ENCODE data around the gene TTC31. TPM values are rescaled to one million over a fixed set of nuclear protein-coding genes. Genes with fewer than 3 reads are reported as not detected.

Gene TTC31
- total RNA-seq, 1 experiment from 2014 or later = 26.2 TPM

DNA sequence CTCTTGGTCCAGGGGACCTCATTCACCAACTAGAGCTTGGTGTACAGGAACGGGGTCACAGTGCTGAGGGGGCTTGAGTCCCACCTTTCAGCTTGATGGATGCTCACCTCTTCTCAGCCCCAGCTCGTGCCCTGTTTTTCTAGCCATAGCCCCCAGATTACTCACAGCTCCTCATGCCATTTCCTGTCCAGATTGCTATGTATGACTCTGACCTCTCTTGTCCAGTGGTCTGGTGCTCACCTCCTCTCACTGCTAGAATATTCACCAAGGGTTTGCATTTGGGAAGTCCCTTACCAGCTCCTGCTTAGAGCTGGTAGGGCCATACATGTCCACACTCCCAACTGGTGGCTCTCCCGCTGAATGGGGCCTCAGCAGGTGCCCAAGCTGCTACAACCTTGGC lies 10.7 kb downstream of the TTC31 start:
- Mint-ChIP-seq H3K36me3 (ENCODE audit: insufficient read depth, unreplicated experiment) (peaks cover 23% of the 10 kb centered on the region), H3K27ac (ENCODE audit: unreplicated experiment) (no peak overlapping the region), H3K27me3 (ENCODE audit: unreplicated experiment) (peaks cover 9% of the 10 kb centered on the region), H3K9me3 (ENCODE audit: low read depth, unreplicated experiment) (no peaks in the 10 kb centered on the region), H3K4me3 (ENCODE audit: low read depth, unreplicated experiment) (no peak overlapping the region), H3K4me1 (ENCODE audit: low read depth, unreplicated experiment) (peaks cover 16% of the 10 kb centered on the region)
- intact Hi-C loops (cut with micrococcal nuclease; ENCODE audit: unreplicated experiment) = no loop called here
- DNase-seq = no peak
- CTCF ChIA-PET = no interaction called here
- no peak for TF ChIP-seq CTCF (IDR thresholded peaks at IDR 0.05; ENCODE audit: unreplicated experiment)
- no TSS peak for BruUV-seq (replicated peaks)

- no peaks in the 10 kb centered on the region for H3K9me3 Mint-ChIP-seq (ENCODE audit: low read depth, unreplicated experiment)
- DNase-seq = no peak
- H3K4me1 Mint-ChIP-seq (ENCODE audit: low read depth, unreplicated experiment) = peaks cover 11% of the 10 kb centered on the region
- CTCF ChIA-PET = no interaction called here
- H3K27ac Mint-ChIP-seq (ENCODE audit: unreplicated experiment) = no peak overlapping the region
- peaks cover 15% of the 10 kb centered on the region for H3K27me3 Mint-ChIP-seq (ENCODE audit: unreplicated experiment)
- BruUV-seq (replicated peaks) = no TSS peak
- intact Hi-C loops (cut with micrococcal nuclease; ENCODE audit: unreplicated experiment) = no loop called here
- peaks cover 30% of the 10 kb centered on the region for H3K36me3 Mint-ChIP-seq (ENCODE audit: insufficient read depth, unreplicated experiment)
- H3K4me3 Mint-ChIP-seq (ENCODE audit: low read depth, unreplicated experiment) = no peak overlapping the region
- no peak for TF ChIP-seq CTCF (IDR thresholded peaks at IDR 0.05; ENCODE audit: unreplicated experiment)
Measured at GRCh38 chr2:74495440-74495839, 12.6 kb downstream of the TTC31 start.

DNA sequence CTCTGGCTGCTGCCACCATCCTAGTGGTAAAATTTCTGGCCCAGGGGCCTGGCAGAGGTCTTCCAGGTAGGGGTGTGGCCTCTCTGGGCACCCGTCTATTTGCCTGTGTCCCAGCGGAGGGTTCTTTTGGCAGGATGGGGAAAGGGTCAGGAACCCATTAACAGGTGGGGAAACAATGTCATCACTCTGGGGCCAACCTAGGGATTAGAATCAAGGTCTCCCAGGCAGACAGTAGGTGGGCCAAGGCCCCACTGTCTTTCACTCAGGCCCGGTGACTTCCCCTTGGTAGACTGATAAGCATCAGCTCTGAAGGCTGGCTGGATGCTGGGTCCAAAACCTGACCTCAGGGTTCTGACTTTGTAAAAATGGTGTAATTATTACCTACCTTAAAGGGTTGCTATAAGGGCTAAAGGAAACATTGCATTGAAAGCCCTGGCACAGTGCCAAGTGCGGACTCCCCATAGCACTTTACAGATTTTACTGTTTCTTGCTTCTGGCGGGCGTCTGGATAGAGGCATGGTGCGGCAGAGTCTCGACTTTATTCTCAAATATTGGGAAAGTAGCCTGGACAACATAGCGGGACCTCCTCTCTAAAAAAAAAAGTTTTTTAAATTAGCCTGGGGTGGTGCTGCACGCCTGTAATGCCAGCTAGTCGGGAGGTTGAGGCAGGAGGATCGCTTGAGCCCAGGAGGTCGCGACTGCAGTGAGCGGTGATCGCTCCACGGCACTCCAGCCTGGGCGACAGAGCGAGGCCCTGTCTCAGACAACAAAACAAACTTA lies 14.3 kb downstream of the TTC31 start:
- H3K27me3 Mint-ChIP-seq (ENCODE audit: unreplicated experiment) = peaks cover 15% of the 10 kb centered on the region
- peaks cover 24% of the 10 kb centered on the region for H3K4me1 Mint-ChIP-seq (ENCODE audit: low read depth, unreplicated experiment)
- no TSS peak for BruUV-seq (replicated peaks)
- no peak for TF ChIP-seq CTCF (IDR thresholded peaks at IDR 0.05; ENCODE audit: unreplicated experiment)
- H3K4me3 Mint-ChIP-seq (ENCODE audit: low read depth, unreplicated experiment) = peak overlapping the region; percentile 58
- peaks cover 36% of the 10 kb centered on the region for H3K36me3 Mint-ChIP-seq (ENCODE audit: insufficient read depth, unreplicated experiment)
- no peak for DNase-seq
- intact Hi-C loops (cut with micrococcal nuclease; ENCODE audit: unreplicated experiment) = no loop called here
- CTCF ChIA-PET = interaction anchor here (0.6 kb wide), 1 partner anchor 17 kb away, joined by 8 read pairs; no protein-coding TSS in a partner anchor
- no peak overlapping the region for H3K27ac Mint-ChIP-seq (ENCODE audit: unreplicated experiment)
- H3K9me3 Mint-ChIP-seq (ENCODE audit: low read depth, unreplicated experiment) = no peaks in the 10 kb centered on the region

DNA sequence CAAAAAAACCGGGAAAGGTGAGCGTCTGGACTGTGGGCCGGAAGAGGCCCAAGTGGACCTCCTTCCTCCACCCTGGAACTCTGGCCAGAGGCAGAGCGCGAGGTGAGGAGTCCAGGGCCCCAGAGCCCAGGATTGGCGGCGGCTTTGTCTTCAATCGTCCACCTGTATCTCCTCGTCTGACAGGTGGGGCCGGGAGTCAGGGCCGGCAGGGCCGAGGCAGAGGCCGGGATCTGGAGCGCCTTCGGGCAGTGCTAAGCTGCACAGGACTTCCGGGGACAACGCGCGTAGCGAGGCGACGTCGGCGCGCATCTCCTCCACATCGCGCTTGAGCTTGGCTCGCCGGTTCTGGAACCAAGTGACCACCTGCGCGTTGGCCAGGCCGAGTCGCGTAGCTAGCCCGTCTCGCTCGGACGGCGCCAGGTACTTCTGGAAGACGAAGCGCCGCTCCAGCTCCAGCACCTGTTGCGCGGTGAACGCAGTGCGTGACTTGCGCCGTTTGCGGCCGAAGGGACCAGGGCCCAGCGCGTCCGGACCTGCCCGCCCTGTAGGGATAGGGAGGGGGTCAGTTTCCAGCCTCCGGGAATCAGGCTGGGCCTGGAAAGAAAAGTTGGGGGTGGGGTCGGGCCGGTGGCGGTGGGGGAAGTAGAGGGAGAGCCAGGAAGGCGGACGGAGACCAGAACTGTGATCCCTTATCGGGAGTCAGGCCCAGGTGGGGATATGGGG lies 15.1 kb downstream of the TTC31 start:
- intact Hi-C loops (cut with micrococcal nuclease; ENCODE audit: unreplicated experiment) = no loop called here
- peaks cover 26% of the 10 kb centered on the region for H3K4me1 Mint-ChIP-seq (ENCODE audit: low read depth, unreplicated experiment)
- peak; percentile 28 for DNase-seq
- H3K4me3 Mint-ChIP-seq (ENCODE audit: low read depth, unreplicated experiment) = peak overlapping the region; percentile 58
- no TSS peak for BruUV-seq (replicated peaks)
- H3K36me3 Mint-ChIP-seq (ENCODE audit: insufficient read depth, unreplicated experiment) = peaks cover 36% of the 10 kb centered on the region
- TF ChIP-seq CTCF (IDR thresholded peaks at IDR 0.05; ENCODE audit: unreplicated experiment) = no peak
- H3K27me3 Mint-ChIP-seq (ENCODE audit: unreplicated experiment) = peaks cover 15% of the 10 kb centered on the region
- peak overlapping the region; percentile 33 for H3K27ac Mint-ChIP-seq (ENCODE audit: unreplicated experiment)
- no peaks in the 10 kb centered on the region for H3K9me3 Mint-ChIP-seq (ENCODE audit: low read depth, unreplicated experiment)
- CTCF ChIA-PET = no interaction called here

All from Calu3 (cell line).